ENCODE results near the gene SLC7A5. TPM values are rescaled to one million over a fixed set of nuclear protein-coding genes. Genes with fewer than 3 reads are reported as not detected.

The SLC7A5 gene
- total and polyA plus RNA-seq, 2 donors (not counting 3 experiments of a cell fraction or from before 2014, with no cell fraction given): 14.1 to 29.2 TPM

GRCh38 chr16:87806641-87807546 lies 62.4 kb downstream of the SLC7A5 start:
- POLR2A ChIA-PET: interaction anchor here (0.5 to 1.2 kb wide), 5 partner anchors 27 to 1586 kb away, joined by 3 to 7 read pairs (median 4); partner anchors contain the start of gene SLC7A5
- BruUV-seq (replicated peaks): no TSS peak
- Histone ChIP-seq H3K9ac (replicated peaks; ENCODE audit: extremely low read depth, insufficient read depth, low read length) (no peak overlapping the region), H3K27ac (ENCODE audit: insufficient read depth, low read depth, low read length) (no peak overlapping the region), H2AFZ (ENCODE audit: low read depth, low read length) (peak overlapping the region; percentile 41), H3K9me3 (replicated peaks; ENCODE audit: control insufficient read depth, insufficient read depth, low read length) (no peaks in the 10 kb centered on the region), H4K20me1 (replicated peaks; ENCODE audit: control insufficient read depth, extremely low read depth, insufficient read depth, low read length) (no peaks in the 10 kb centered on the region), H3K4me2 (ENCODE audit: insufficient read depth, low read length) (no peak overlapping the region), H3K79me2 (ENCODE audit: control insufficient read depth, insufficient read depth, low read length) (no peaks in the 10 kb centered on the region), H3K4me3 (replicated peaks in 1 of 3; ENCODE audit: insufficient read depth in 1 of 3, low read depth in 1 of 3, low read length in 3 of 3) (no peak overlapping the region), H3K27me3 (ENCODE audit: control insufficient read depth in 2 of 2, insufficient read depth in 2 of 2, low read length in 2 of 2) (no peaks in the 10 kb centered on the region), H3K9me1 (replicated peaks; ENCODE audit: control insufficient read depth, extremely low read depth, insufficient read depth, low read length) (no peaks in the 10 kb centered on the region), H3K4me1 (ENCODE audit: control insufficient read depth, extremely low read depth, insufficient read depth, low read length) (peaks cover 6% of the 10 kb centered on the region), H3K36me3 (ENCODE audit: control insufficient read depth in 2 of 2, extremely low read depth in 1 of 2, insufficient read depth in 2 of 2, low read length in 2 of 2) (no peaks in the 10 kb centered on the region)
- CTCF ChIA-PET: interaction anchor here (0.6 to 3.5 kb wide), 16 partner anchors 9 to 65 kb away, joined by 3 to 32 read pairs (median 5); no protein-coding TSS in a partner anchor
- FAIRE-seq (peak; percentile 95), DNase-seq (ENCODE audit: low read depth, low spot score) (peak; percentile 66)
- TF ChIP-seq FOS (IDR thresholded peaks at IDR 0.05; ENCODE audit: borderline replicate concordance, insufficient read depth, low read length): peak; percentile 58
- TF ChIP-seq CTCF (IDR thresholded peaks at IDR 0.05; ENCODE audit: extremely low read depth in 1 of 2, insufficient read depth in 1 of 2, low read depth in 1 of 2, low read length in 2 of 2): no peak
- intact Hi-C loops (cut with micrococcal nuclease) (loop anchor here (2.0 kb wide), 1 partner anchor 28 kb away; no protein-coding TSS in a partner anchor), dilution Hi-C loops (cut with MboI; ENCODE audit: extremely low pct_ligation_motif_present, low sequenced_read_pairs) (no loop called here)

- TF ChIP-seq POLR2A (IDR thresholded peaks at IDR 0.05; ENCODE audit: low read depth, low read length): no peak
- TF ChIP-seq FOS (IDR thresholded peaks at IDR 0.05; ENCODE audit: borderline replicate concordance, insufficient read depth, low read length): no peak
- no peak for TF ChIP-seq EZH2 (IDR thresholded peaks at IDR 0.05; ENCODE audit: borderline replicate concordance, low read depth, low read length, severe bottlenecking)
- no peak for TF ChIP-seq POLR2AphosphoS5 (IDR thresholded peaks at IDR 0.05; ENCODE audit: insufficient read depth, low read depth, low read length)
- TF ChIP-seq GATA2 (IDR thresholded peaks at IDR 0.05; ENCODE audit: insufficient read depth, insufficient read length, low read depth, low read length): no peak
- no peak for TF ChIP-seq JUN (IDR thresholded peaks at IDR 0.05; ENCODE audit: borderline replicate concordance, insufficient read depth, insufficient read length, low read depth)
- TF ChIP-seq CTCF (IDR thresholded peaks at IDR 0.05; ENCODE audit: extremely low read depth in 1 of 2, insufficient read depth in 1 of 2, low read depth in 1 of 2, low read length in 2 of 2): no peak
- TF ChIP-seq MAX (IDR thresholded peaks at IDR 0.05; ENCODE audit: insufficient read depth, insufficient read length): no peak
- TF ChIP-seq MYC (IDR thresholded peaks at IDR 0.05; ENCODE audit: low read depth, low read length): no peak
- FAIRE-seq: no peak
- Histone ChIP-seq H3K4me3 (replicated peaks in 1 of 3; ENCODE audit: insufficient read depth in 1 of 3, low read depth in 1 of 3, low read length in 3 of 3) (no peak overlapping the region), H3K27ac (ENCODE audit: insufficient read depth, low read depth, low read length) (no peak overlapping the region), H3K9ac (replicated peaks; ENCODE audit: extremely low read depth, insufficient read depth, low read length) (no peak overlapping the region), H4K20me1 (replicated peaks; ENCODE audit: control insufficient read depth, extremely low read depth, insufficient read depth, low read length) (no peaks in the 10 kb centered on the region), H3K79me2 (ENCODE audit: control insufficient read depth, insufficient read depth, low read length) (no peaks in the 10 kb centered on the region), H3K4me2 (ENCODE audit: insufficient read depth, low read length) (no peak overlapping the region), H3K4me1 (ENCODE audit: control insufficient read depth, extremely low read depth, insufficient read depth, low read length) (peaks cover 6% of the 10 kb centered on the region), H3K9me1 (replicated peaks; ENCODE audit: control insufficient read depth, extremely low read depth, insufficient read depth, low read length) (no peaks in the 10 kb centered on the region), H2AFZ (ENCODE audit: low read depth, low read length) (peak overlapping the region; percentile 41), H3K36me3 (ENCODE audit: control insufficient read depth in 2 of 2, extremely low read depth in 1 of 2, insufficient read depth in 2 of 2, low read length in 2 of 2) (no peaks in the 10 kb centered on the region), H3K27me3 (ENCODE audit: control insufficient read depth in 2 of 2, insufficient read depth in 2 of 2, low read length in 2 of 2) (no peaks in the 10 kb centered on the region), H3K9me3 (replicated peaks; ENCODE audit: control insufficient read depth, insufficient read depth, low read length) (no peaks in the 10 kb centered on the region)
- intact Hi-C loops (cut with micrococcal nuclease): loop anchor here (2.0 kb wide), 1 partner anchor 27 kb away; no protein-coding TSS in a partner anchor
- CTCF ChIA-PET: interaction anchor here (0.6 to 3.5 kb wide), 13 partner anchors 12 to 47 kb away, joined by 3 to 32 read pairs (median 5); no protein-coding TSS in a partner anchor
- POLR2A ChIA-PET: interaction anchor here (0.6 to 1.2 kb wide), 2 partner anchors 63 to 1587 kb away, joined by 3 to 7 read pairs; partner anchors contain the start of gene SLC7A5
- DNase-seq (ENCODE audit: low read depth, low spot score): no peak
- dilution Hi-C loops (cut with MboI; ENCODE audit: extremely low pct_ligation_motif_present, low sequenced_read_pairs): no loop called here
- no TSS peak for BruUV-seq (replicated peaks)
Measured at GRCh38 chr16:87806261-87806640, 63.1 kb downstream of the SLC7A5 start.
